HepG2 (cell line): ENCODE results near the gene TRIM27. TPM values are rescaled to one million over a fixed set of nuclear protein-coding genes. Genes with fewer than 3 reads are reported as not detected.

Experiments
- ELF1 ChIP-seq: sonication (generic); formaldehyde crosslinking; IDR thresholded peaks from 2 replicates; pipeline ENCODE4 v1.4.0; 2020; ENCODE audit warnings: missing genetic modification reagents
- FOXK1 ChIP-seq: sonication (generic); formaldehyde crosslinking; IDR thresholded peaks from 2 replicates; pipeline ENCODE4 v1.4.0; 2020; ENCODE audit warnings: low read depth, missing genetic modification reagents, borderline replicate concordance
- FOXK2 ChIP-seq: fragments of 450-650 bp; IDR thresholded peaks from 2 replicates; pipeline ENCODE4 v1.6.1; 2016
- GTF2F1 ChIP-seq: fragments of 150-350 bp; IDR thresholded peaks from 2 replicates; pipeline ENCODE4 v1.6.1; 2014; ENCODE audit warnings: low read length
- HNRNPH1 ChIP-seq: fragments of 200-400 bp; formaldehyde crosslinking; optimal IDR thresholded peaks from 2 replicates; pipeline ENCODE3; 2017; ENCODE audit warnings: mild to moderate bottlenecking, low read depth, low read length
- MAZ ChIP-seq, 2 experiments: sonication (generic) in 1 of 2; formaldehyde crosslinking in 1 of 2; IDR thresholded peaks; 2 replicates each; pipeline versions ENCODE4 v1.5.0 to v1.6.1; 2012 to 2020; ENCODE audit warnings: low read depth in 2 of 2, mild to moderate bottlenecking in 2 of 2, borderline replicate concordance in 1 of 2, improper control_type of control experiment in 1 of 2, low read length in 1 of 2, missing genetic modification reagents in 1 of 2, moderate library complexity in 1 of 2
- NCOA1 ChIP-seq: sonication (generic); formaldehyde crosslinking; IDR thresholded peaks from 2 replicates; pipeline ENCODE4 v1.9.0; 2021; ENCODE audit warnings: missing genetic modification reagents
- NKX3-1 ChIP-seq: sonication (generic); formaldehyde crosslinking; IDR thresholded peaks from 2 replicates; pipeline ENCODE4 v1.5.0; 2020; ENCODE audit warnings: missing genetic modification reagents
- ZNF225 ChIP-seq: sonication (generic); formaldehyde crosslinking; IDR thresholded peaks from 2 replicates; pipeline ENCODE4 v1.4.0; 2020; ENCODE audit warnings: mild to moderate bottlenecking, missing genetic modification reagents
- ZNF549 ChIP-seq: sonication (generic); formaldehyde crosslinking; IDR thresholded peaks from 2 replicates; pipeline ENCODE4 v1.5.0; 2020; ENCODE audit warnings: missing genetic modification reagents
- ZNF572 ChIP-seq: sonication (generic); formaldehyde crosslinking; IDR thresholded peaks from 2 replicates; pipeline ENCODE4 v1.5.1; 2020; ENCODE audit warnings: mild to moderate bottlenecking, missing genetic modification reagents
- ZNF720 ChIP-seq: sonication (generic); formaldehyde crosslinking; IDR thresholded peaks from 2 replicates; pipeline ENCODE4 v1.4.0; 2020; ENCODE audit warnings: missing genetic modification reagents
- ZNF782 ChIP-seq: sonication (generic); formaldehyde crosslinking; IDR thresholded peaks from 2 replicates; pipeline ENCODE4 v1.4.0; 2020; ENCODE audit warnings: missing genetic modification reagents, mild to moderate bottlenecking, borderline replicate concordance
- ZNF891 ChIP-seq: sonication (generic); formaldehyde crosslinking; IDR thresholded peaks from 2 replicates; pipeline ENCODE4 v1.5.0; 2020; ENCODE audit warnings: mild to moderate bottlenecking, missing genetic modification reagents
- polyA plus RNA-seq, 8 experiments: library from polyadenylated mRNA; depleted of rRNA in 3 of 8; stranded (reverse) in 7 of 8; unstranded in 1 of 8; fragments of >200 nt; fragmentation: Illumina TruSeq in 4 of 8; extraction: Trizol in 4 of 8; gene quantifications; 2 replicates each; pipeline versions ENCODE4 v1.2.1 to v1.2.3, GENCODE V29; 2011 to 2016; ENCODE audit warnings: low read depth in 4 of 8, missing spikeins in 1 of 8, mixed read lengths in 1 of 8; ENCODE audit not compliant: insufficient read depth in 1 of 8
- total RNA-seq, 5 experiments: library from RNA; depleted of rRNA; stranded (reverse); fragments of >200 nt; fragmentation: Illumina TruSeq; extraction: Trizol; gene quantifications; 2 replicates each; pipeline ENCODE4 v1.2.3, GENCODE V29; 2016; ENCODE audit warnings: low read depth in 1 of 5
- TF ChIP-seq, protein P1 (sequence below): sonication (generic); formaldehyde crosslinking; IDR thresholded peaks from 2 replicates; pipeline ENCODE4 v1.4.0; 2020; ENCODE audit warnings: low read depth, missing genetic modification reagents
- TF ChIP-seq, protein P2 (sequence below): sonication (generic); formaldehyde crosslinking; IDR thresholded peaks from 2 replicates; pipeline ENCODE4 v1.5.1; 2020; ENCODE audit warnings: mild to moderate bottlenecking, missing genetic modification reagents, borderline replicate concordance
- TF ChIP-seq, protein P3 (sequence below): IDR thresholded peaks from 2 replicates; pipeline ENCODE4 v1.6.1; 2018; ENCODE audit warnings: missing genetic modification reagents
- TF ChIP-seq, protein P4 (sequence below): sonication (generic); formaldehyde crosslinking; IDR thresholded peaks from 2 replicates; pipeline ENCODE4 v1.4.0; 2020; ENCODE audit warnings: missing genetic modification reagents
- TF ChIP-seq, protein P5 (sequence below): sonication (generic); formaldehyde crosslinking; IDR thresholded peaks from 2 replicates; pipeline ENCODE4 v1.4.0; 2020; ENCODE audit warnings: missing genetic modification reagents, low read depth, mild to moderate bottlenecking, borderline replicate concordance

The TRIM27 gene
- total and polyA plus RNA-seq, 2 of the 13 experiments (the other 11 are each of a cell fraction or from before 2014, with no cell fraction given) = 88.6 to 112 TPM

DNA sequence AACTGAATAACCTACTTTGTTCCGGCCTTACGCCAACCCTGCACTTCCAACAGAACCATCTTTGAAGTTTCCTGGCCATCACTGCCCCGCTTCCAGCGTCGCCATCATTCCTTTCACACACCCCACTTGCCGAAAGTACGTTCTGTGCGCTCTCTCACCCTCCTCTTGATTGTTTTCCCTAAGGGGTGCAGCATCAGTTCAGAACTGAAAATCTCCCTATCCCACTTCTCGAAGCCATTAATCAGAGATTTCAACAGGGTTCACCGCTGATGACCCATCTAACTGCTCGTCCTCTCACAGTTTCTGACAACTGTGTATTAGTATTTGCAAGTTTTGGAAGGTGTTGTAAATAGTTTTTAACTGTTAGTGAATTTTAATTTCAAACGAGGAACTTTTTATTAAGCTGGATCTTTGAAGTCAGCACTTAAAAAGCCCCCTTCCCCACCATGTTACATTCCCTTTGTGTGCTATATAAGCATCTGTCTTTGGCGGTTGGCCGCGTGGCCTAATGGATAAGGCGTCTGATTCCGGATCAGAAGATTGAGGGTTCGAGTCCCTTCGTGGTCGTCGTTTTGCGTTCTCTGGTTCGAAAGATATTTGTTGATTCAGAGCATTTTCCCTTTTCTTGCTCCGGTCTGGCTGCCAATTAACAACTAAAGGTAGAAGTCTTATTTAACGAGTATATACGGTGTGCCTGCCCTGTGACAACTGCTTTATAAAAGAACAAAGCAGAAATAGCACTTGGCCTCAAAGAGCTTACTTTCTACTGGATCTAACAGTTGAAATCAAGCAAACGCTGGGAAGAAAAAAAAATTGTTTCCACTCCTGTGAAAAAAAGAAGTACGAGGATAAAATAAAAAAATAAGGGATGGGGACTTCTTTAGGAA is 42.6 kb downstream of the TRIM27 start (continued):
- TF ChIP-seq, protein P1, sequence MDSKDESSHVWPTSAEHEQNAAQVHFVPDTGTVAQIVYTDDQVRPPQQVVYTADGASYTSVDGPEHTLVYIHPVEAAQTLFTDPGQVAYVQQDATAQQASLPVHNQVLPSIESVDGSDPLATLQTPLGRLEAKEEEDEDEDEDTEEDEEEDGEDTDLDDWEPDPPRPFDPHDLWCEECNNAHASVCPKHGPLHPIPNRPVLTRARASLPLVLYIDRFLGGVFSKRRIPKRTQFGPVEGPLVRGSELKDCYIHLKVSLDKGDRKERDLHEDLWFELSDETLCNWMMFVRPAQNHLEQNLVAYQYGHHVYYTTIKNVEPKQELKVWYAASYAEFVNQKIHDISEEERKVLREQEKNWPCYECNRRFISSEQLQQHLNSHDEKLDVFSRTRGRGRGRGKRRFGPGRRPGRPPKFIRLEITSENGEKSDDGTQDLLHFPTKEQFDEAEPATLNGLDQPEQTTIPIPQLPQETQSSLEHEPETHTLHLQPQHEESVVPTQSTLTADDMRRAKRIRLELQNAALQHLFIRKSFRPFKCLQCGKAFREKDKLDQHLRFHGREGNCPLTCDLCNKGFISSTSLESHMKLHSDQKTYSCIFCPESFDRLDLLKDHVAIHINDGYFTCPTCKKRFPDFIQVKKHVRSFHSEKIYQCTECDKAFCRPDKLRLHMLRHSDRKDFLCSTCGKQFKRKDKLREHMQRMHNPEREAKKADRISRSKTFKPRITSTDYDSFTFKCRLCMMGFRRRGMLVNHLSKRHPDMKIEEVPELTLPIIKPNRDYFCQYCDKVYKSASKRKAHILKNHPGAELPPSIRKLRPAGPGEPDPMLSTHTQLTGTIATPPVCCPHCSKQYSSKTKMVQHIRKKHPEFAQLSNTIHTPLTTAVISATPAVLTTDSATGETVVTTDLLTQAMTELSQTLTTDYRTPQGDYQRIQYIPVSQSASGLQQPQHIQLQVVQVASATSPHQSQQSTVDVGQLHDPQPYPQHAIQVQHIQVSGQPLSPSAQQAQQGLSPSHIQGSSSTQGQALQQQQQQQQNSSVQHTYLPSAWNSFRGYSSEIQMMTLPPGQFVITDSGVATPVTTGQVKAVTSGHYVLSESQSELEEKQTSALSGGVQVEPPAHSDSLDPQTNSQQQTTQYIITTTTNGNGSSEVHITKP (CRISPR knock-in tag) = peak; percentile 60; the same call in 1 of the 2 replicates
- no peak for TF ChIP-seq ZNF225
- peak; percentile 84 for TF ChIP-seq MAZ (IDR thresholded peaks at IDR 0.05; ENCODE audit: borderline replicate concordance, low read depth, low read length)
- peak; percentile 69 for TF ChIP-seq MAZ (CRISPR knock-in tag; IDR thresholded peaks at IDR 0.05; ENCODE audit: low read depth)
- TF ChIP-seq ELF1 = peak; percentile 50
- TF ChIP-seq FOXK2 = no peak
- TF ChIP-seq, protein P2, sequence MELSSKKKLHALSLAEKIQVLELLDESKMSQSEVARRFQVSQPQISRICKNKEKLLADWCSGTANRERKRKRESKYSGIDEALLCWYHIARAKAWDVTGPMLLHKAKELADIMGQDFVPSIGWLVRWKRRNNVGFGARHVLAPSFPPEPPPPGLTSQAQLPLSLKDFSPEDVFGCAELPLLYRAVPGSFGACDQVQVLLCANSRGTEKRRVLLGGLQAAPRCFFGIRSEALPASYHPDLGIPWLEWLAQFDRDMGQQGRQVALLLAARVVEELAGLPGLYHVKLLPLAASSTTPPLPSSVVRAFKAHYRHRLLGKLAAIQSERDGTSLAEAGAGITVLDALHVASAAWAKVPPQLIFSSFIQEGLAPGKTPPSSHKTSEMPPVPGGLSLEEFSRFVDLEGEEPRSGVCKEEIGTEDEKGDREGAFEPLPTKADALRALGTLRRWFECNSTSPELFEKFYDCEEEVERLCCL (CRISPR knock-in tag) = no peak
- TF ChIP-seq ZNF891 (CRISPR knock-in tag) = no peak
- TF ChIP-seq, protein P3, sequence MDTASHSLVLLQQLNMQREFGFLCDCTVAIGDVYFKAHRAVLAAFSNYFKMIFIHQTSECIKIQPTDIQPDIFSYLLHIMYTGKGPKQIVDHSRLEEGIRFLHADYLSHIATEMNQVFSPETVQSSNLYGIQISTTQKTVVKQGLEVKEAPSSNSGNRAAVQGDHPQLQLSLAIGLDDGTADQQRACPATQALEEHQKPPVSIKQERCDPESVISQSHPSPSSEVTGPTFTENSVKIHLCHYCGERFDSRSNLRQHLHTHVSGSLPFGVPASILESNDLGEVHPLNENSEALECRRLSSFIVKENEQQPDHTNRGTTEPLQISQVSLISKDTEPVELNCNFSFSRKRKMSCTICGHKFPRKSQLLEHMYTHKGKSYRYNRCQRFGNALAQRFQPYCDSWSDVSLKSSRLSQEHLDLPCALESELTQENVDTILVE (CRISPR knock-in tag) = peak; percentile 75; the same call in 1 of the 2 replicates
- no peak; the same call in 1 of the 2 replicates for TF ChIP-seq ZNF782 (CRISPR knock-in tag)
- TF ChIP-seq, protein P4, sequence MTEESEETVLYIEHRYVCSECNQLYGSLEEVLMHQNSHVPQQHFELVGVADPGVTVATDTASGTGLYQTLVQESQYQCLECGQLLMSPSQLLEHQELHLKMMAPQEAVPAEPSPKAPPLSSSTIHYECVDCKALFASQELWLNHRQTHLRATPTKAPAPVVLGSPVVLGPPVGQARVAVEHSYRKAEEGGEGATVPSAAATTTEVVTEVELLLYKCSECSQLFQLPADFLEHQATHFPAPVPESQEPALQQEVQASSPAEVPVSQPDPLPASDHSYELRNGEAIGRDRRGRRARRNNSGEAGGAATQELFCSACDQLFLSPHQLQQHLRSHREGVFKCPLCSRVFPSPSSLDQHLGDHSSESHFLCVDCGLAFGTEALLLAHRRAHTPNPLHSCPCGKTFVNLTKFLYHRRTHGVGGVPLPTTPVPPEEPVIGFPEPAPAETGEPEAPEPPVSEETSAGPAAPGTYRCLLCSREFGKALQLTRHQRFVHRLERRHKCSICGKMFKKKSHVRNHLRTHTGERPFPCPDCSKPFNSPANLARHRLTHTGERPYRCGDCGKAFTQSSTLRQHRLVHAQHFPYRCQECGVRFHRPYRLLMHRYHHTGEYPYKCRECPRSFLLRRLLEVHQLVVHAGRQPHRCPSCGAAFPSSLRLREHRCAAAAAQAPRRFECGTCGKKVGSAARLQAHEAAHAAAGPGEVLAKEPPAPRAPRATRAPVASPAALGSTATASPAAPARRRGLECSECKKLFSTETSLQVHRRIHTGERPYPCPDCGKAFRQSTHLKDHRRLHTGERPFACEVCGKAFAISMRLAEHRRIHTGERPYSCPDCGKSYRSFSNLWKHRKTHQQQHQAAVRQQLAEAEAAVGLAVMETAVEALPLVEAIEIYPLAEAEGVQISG = peak; percentile 54; the same call in 1 of the 2 replicates
- TF ChIP-seq ZNF549 = no peak
- TF ChIP-seq FOXK1 (CRISPR knock-in tag) = peak; percentile 60; the same call in 1 of the 2 replicates
- TF ChIP-seq ZNF720 (CRISPR knock-in tag) = no peak
- peak; percentile 36; the same call in 1 of the 2 replicates for TF ChIP-seq GTF2F1
- no peak for TF ChIP-seq NCOA1 (CRISPR knock-in tag)
- TF ChIP-seq ZNF572 (CRISPR knock-in tag) = no peak
- TF ChIP-seq HNRNPH1 = no peak
- TF ChIP-seq, protein P5, sequence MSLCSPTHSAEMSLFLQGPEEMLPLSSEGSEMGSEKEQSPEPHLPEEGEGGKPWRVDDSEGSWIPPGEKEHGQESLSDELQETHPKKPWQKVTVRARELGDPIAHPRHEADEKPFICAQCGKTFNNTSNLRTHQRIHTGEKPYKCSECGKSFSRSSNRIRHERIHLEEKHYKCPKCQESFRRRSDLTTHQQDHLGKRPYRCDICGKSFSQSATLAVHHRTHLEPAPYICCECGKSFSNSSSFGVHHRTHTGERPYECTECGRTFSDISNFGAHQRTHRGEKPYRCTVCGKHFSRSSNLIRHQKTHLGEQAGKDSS = no peak
- no peak for TF ChIP-seq NKX3-1 (CRISPR knock-in tag)
